Effector CD8-positive, alpha-beta T cell (primary cell): ENCODE results near the gene RPL31.
"Not testable (repeated sequence)": the region's sequence is repeated elsewhere in the genome, so short reads cannot be mapped to it uniquely, and the experiment has no call there.

ENCODE experiments used
- DNase-seq: peaks from one replicate; lab custom pipeline; 2025; lab: John Stamatoyannopoulos, UW

RPL31 gene

DNA sequence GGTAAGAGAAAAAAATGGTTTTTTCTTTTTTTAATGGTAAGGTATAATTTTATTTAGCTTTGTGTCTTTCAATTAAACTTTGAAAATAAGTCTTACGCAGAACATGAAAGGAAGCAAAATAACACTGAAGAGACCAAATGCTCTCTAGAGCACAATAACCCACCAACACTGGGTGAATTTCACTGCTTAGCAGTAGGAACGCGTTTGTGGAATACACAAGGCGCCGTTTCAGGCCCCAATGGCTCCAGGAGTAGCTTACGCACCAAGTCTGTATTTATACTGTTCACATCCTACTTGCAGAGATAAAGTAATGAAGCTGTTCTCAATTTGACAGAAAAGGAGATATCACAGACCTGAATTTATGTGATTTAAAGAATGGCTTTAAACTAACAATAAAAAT is 23.5 kb downstream of the RPL31 start:
- no peak for DNase-seq

- no peak for DNase-seq
Measured at GRCh38 chr2:101026253-101026701, 24.2 kb downstream of the RPL31 start.

- no peak for DNase-seq
Measured at GRCh38 chr2:101026923-101027469, 24.9 kb downstream of the RPL31 start.

- no peak for DNase-seq
Measured at GRCh38 chr2:101027852-101028251, 25.8 kb downstream of the RPL31 start.

- no peak for DNase-seq
Measured at GRCh38 chr2:101030866-101031554, 28.9 kb downstream of the RPL31 start.

DNA sequence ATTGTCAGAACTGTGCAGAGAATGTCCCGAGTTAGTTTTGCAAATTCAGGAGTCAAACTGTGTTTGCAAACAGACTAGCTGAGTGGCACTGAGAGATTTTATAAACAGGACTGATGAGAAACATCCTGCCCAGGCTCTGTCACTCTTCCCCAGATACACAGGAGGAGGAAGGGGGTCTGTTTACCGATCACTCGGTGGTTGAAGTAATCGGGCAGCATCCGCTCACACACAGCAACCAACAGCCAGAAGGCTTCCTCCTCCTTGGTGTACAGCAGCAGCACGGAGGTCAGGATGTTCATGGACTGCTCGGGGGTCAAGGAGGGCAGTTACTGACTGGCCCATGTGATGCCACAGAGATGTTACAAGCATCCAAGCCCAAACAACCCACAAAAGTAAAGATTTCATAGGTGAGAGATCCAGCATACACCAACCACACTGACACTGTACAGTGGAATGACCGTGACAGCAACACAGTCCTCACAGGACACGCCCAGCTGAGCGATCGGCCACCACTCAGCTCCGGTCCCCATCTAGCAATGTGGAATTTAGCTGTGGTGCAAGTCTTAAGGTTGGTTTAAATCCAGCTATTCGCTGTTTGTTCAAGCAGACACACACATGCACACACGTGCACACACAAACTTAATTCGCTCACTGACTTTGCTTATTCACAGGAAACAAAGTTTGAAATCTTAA is 30.1 kb downstream of the RPL31 start:
- DNase-seq, result no peak

GRCh38 chr2:101036562-101036961 is 34.5 kb downstream of the RPL31 start:
- no peak for DNase-seq

- no peak for DNase-seq
Measured at GRCh38 chr2:101037161-101037755, 35.2 kb downstream of the RPL31 start.

DNA sequence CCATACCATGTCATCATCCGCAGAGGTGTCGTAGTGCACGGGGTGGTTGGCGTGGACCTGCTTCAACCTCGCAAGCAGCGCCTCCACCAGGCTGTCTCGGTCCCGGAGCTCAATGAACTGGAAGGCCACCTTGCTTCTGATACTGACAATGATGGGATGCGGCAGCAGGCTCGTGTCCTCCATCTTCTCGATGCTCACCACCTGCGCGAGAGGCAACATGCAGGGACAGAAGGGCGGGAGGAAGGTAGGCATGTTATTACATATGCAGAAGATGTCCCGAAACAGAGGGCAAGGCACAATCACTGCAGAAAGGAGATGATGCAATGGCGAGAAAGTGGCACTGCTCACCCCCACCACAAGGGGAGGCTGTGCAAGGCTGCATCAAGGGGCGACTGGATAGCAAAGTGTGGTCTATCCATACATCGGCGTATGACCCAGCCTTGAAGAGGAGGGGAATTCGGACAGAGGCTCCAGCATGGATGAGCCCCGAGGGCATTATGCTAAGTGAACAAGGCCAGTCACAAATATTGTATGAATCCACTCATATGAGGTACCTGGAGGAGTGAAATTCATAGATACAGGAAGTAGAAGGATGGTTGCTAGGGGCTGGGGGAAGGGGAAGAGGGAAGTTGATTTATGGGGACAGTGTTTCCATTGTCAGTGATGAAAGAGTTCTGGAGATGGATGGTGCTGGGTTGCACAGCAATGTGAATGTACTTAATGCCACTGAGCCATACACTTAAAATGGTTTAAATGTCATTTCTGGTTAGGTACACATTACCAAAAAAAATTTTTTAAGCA is 36.6 kb downstream of the RPL31 start:
- no peak for DNase-seq

GRCh38 chr2:101040072-101040471 is 38.0 kb downstream of the RPL31 start:
- DNase-seq, result no peak

DNA sequence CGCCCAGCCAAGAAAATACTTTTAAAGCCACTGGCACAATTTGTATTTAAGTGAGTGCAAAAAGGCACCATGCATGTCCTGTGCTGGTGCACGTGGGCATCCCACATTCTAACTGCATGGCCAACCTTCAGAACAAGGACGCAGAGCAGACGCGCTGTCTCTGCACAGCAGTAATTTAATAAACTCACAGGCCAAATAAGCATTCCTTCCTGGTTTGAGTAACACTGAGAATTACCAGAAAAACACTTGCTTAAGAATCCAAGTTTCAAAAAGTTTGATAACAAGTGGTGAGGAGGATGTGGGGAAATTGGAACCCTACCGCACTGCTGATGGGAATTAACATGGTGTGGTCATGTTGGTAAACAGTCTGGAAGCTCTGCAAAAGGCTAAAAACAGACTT is 38.7 kb downstream of the RPL31 start:
- no peak for DNase-seq

- DNase-seq, result no peak
Measured at GRCh38 chr2:101041413-101041812, 39.3 kb downstream of the RPL31 start.

DNA sequence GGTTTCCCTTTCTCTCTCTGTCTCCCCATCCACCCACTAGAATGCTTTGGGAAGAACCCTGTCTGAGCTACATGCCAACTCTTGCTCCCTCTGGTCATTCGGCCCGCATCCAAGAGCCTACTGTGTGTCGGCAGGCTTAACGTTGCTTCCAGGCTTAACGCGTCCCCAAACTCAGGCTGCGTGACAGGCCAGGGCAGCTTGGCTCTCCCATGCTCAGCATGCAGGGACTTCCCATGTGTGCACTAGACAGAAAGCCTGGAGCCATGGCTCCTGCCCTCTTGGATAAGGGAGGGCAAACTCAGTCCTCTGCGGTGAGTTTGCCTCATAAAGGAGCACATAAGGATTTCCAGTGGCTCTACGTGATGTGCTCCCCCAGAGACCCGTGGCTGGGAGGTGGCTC is 43.2 kb downstream of the RPL31 start:
- no peak for DNase-seq

DNA sequence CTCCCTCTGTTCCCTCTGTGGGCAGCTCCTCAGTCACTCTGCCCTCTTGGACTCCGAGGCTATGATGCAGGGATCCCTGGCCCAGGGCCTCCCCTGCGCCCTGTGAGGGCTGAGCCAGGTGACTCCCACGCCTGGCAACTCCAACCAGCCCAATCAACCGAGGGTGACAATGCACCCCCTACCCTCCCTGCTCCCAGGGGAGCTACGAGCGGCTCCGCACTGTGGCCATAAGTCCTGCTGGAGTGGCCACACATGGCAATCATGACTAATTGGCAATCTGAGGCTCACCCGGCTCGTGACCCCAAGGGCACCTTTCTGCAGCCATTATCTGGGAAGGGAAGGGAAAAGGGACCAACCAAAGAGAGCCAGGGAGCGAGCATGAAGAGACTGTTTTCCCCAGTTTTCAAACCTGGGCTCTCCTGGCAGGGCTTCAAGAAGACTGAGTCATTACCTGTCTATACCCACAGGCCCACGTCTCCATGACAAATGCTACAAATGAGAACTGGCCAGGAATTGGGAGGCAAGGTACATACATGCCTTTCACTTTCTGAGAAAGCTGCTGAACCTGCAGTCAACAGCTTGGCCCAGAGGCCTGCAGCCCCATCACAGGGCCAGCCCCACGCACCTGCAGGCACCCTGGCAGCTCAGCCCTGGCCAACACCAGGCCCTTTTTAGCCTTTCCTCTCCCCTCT is 45.1 kb downstream of the RPL31 start:
- no peak for DNase-seq

DNA sequence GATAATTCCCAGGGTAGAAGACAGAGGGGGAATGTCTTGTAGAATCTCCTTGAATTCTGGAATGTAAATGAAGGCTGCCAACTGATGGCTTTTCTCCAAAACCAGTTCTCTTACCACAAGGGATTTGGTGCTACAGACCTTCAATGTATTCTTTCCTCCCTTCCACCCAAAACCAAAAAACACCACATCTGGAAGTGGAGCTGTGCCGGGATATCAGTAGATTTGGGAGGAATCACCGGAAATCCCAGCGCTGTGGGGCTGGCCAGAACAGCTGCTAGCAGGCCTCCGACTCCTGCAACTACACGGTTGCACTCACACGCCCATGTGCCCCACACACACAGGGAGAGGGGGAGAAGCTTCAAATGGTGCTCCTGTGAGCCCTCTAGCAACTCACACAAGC is 45.7 kb downstream of the RPL31 start:
- no peak for DNase-seq

DNA sequence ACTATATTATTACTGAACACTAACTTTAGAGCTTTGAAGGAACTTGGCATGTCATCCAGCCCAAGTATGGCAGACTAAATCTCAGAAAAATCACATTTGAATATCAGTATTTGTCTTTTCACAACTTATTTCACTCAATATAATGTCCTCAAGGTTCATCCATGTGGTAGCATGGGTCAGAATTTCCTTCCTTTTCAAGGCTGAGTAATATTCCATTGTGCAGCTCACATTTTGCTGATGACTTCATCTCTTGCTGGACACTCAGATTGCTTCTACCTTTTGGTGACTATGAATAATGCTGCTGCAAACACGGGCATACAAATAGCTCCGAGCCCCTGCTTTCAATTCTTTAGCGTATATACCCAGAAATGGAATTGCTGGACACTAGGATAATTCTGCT is 46.7 kb downstream of the RPL31 start:
- DNase-seq, result no peak

DNA sequence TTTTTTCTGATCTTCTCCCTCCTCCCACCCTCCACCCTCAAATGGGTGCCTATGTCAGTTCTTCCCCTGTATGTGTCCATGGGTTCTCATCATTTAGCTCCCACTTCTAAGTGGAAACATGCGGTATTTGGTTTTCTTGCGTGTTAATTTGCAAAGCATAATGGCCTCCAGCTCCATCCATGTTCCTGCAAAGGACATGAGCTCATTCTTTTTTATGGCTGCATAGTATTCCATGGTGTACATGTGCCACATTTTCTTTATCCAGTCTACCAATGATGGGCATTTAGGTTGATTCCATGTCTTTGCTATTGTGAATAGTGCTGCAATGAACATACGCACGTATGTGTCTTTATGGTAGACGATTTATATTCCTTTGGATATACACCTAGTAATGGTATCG is 48.8 kb downstream of the RPL31 start:
- DNase-seq, result not testable (repeated sequence)

DNA sequence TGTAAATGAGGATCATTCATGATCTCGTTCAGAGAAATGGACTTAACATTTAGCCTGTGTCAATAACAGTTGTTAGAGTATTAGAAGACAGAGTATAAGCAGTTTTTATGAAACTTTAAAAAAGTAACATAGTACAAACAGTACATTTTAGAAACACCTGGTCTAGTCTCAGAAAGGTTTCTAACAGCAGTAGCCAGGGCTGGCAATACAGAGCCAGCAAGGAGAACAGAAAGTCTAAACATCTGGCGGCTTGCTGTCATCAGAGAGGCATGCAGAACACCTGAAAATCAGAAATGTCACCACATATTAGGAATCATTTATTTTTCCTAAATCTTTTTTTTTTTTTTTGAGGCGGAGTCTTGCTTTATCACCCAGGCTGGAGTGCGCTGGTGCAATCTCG is 50.1 kb downstream of the RPL31 start:
- no peak for DNase-seq

DNA sequence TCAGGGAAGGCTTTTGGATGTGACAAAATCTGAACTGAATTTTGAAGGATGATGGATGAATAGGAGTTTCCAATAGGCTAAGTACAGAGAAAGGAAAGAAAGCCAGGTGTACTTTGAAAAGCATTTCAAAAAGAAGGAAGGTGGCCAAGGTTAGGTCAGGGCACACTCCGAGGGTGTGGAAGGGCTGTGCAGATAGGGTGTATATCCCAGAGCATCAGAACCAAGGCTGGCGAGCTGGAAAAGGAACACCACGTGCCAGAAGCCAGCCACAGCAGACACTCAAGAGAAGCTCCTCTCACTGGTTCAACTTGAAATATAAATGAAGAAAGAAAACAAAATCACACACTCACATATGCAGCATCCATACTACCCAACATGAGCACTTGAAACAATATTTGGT is 51.0 kb downstream of the RPL31 start:
- no peak for DNase-seq
